Right lobe of liver (tissue), 6 donors: Measurements from ENCODE around the gene NAA20. TPM values are rescaled to one million over a fixed set of nuclear protein-coding genes. Genes with fewer than 3 reads are reported as not detected.

Experiments used
- ATAC-seq, 4 donors: fragments of 200-7000 bp; cut with Tn5 transposase; one replicate each; pipeline ENCODE4 v1.9.1; 2020; ENCODE audit warnings: mild to moderate bottlenecking in 4 of 4, moderate library complexity in 4 of 4
- DNase-seq, 3 donors: peaks; one replicate each; pipeline ENCODE4 v3.0.0-alpha.2; 2020
- H3K27ac ChIP-seq, 3 donors: fragments of 200-600 bp; one replicate each; pipeline ENCODE4 v1.8.0; 2022
- H3K27me3 ChIP-seq, 2 donors: fragments of 200-600 bp; one replicate each; pipeline ENCODE4 v1.8.0; 2022
- H3K36me3 ChIP-seq, 4 donors: fragments of 200-600 bp; sonication (generic) in 1 of 4; one replicate each; pipeline versions ENCODE4 v1.5.1 to v1.8.0; 2017 to 2022; ENCODE audit warnings: control low read depth in 1 of 4
- H3K4me1 ChIP-seq, 4 donors: fragments of 200-600 bp; sonication (generic) in 1 of 4; one replicate each; pipeline versions ENCODE4 v1.5.1 to v1.8.0; 2017 to 2022; ENCODE audit warnings: control low read depth in 1 of 4
- H3K4me3 ChIP-seq, 3 donors: fragments of 200-600 bp; one replicate each; pipeline ENCODE4 v1.8.0; 2022
- H3K9me3 ChIP-seq, 4 donors: fragments of 200-600 bp; sonication (generic) in 1 of 4; one replicate each; pipeline versions ENCODE4 v1.5.1 to v1.8.0; 2017 to 2022; ENCODE audit warnings: control low read depth in 1 of 4
- CTCF ChIP-seq, 4 donors: fragments of 200-600 bp in 3 of 4; fragments of 450-650 bp in 1 of 4; IDR thresholded peaks; one replicate each; pipeline versions ENCODE4 v1.5.1 to v1.8.0; 2016 to 2022; ENCODE audit warnings: antibody characterized with exemption in 4 of 4, mild to moderate bottlenecking in 2 of 4
- POLR2A ChIP-seq: fragments of 450-650 bp; IDR thresholded peaks from one replicate; pipeline ENCODE4 v1.6.1; 2017; ENCODE audit warnings: antibody characterized with exemption, mild to moderate bottlenecking
- WGBS: methylation state at CpG from one replicate; pipeline ENCODE4 v1.1.6; 2018; ENCODE audit warnings: low coverage, low lambda C conversion rate; ENCODE audit not compliant: insufficient coverage; ENCODE audit errors: missing lambda C conversion rate; 5-methylcytosine and 5-hydroxymethylcytosine counted together
- intact Hi-C, 2 donors: fragments of 100-400 bp; cut with DNase I; formaldehyde crosslinking; loops; one replicate each; pipeline versions ENCODE4 v1.11.2 to v1.14.1; 2022
- long read RNA-seq: library from polyadenylated mRNA; unstranded; transcript quantifications from one replicate; pipeline ENCODE4 v2.0.0, GENCODE V29; 2019
- total RNA-seq, 6 experiments: library from RNA; depleted of rRNA in 2 of 6; stranded (reverse); fragments of >200 nt in 2 of 6; fragmentation: NEBNext Ultra II Directional in 3 of 6; extraction: Animal tissue kit (Norgen Biotek cat#: 25700) in 3 of 6; gene quantifications; one replicate each; pipeline versions ENCODE4 v1.1.0 to v1.2.4, GENCODE V29; 2016 to 2023
- donor health status: DM: no; HTN: yes; CAD: no.
- donor health status: DM: no; HTN: no; CAD: no.
- donor health status: DM: no; HTN: no; CAD: no.
- donor health status: DM: no; HTN: yes; CAD: no.
- donor health status: DM: no; HTN: yes; CAD: no.

Gene NAA20
- 10 to 100 TPM; 34.0 to 48.0 (median 41.7) TPM for total RNA-seq
- long read RNA-seq, transcript NAA20-202 (6 exons, 1,260 nt): major isoform, 15 of 17 reads
- long read RNA-seq, partial matches to known transcripts: 0 of 17 reads
- long read RNA-seq, other reads (novel, unspliced or antisense): 2 of 17 reads

DNA sequence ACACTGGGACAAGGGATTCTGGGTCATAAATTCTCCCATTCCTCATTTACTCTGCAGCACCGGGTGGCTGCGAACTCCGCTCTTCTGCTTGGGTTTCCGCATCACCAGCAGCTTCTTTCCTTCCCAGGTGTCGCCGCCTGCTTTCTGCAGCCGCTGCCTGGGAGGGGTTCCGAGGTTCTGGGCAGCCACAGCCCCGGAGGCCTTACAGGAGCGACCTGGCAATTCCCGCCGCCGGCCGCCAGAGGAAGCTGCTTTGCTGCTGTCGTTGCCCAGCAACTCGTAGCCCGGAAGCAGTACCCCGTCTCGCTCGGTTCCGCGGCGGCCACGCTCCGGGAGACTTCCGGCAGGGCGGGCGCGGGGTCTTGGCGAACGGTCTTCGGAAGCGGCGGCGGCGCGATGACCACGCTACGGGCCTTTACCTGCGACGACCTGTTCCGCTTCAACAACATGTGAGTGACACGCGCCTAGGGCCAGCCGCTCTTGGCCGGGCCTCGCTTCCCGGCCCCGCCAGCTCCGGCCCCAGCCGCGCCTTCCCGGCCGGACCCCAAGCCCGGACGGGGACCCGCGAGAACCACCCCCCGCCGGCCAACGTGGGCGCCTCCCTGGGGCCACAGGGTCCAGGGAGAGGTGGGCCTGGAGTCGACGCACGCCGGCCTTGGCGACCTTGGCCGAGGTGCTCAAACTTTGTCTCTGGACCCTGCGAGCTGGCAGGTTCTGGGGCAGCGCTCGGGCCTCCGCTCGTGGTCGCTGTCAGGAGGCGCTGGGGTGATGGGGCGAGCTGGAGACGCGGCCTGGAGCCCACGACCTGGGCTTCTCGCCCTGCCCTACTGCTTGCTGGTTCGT is at the start of gene NAA20:
Gene NAA20 (plus strand): TSS at position 362 of the 843 bp plus-strand sequence. CDS start 35 bp downstream, at position 397.
- Histone ChIP-seq H3K36me3 (peaks cover 0 to 4% (median 0%) of the 10 kb centered on the region in 4 donors), H3K4me3 (peak within 1 kb of the TSS; percentile 84 to 99 (median 91)), H3K9me3 (no peaks in the 10 kb centered on the region), H3K27ac (peak within 1 kb of the TSS; percentile 52 to 60 (median 56)), H3K27me3 (no peaks in the 10 kb centered on the region), H3K4me1 (peaks cover 0 to 23% (median 11%) of the 10 kb centered on the region in 4 donors)
- peak; percentile 95 to 97 (median 96) for DNase-seq
- TF ChIP-seq CTCF (IDR thresholded peaks at IDR 0.05) (peak; percentile 70 to 87 (median 74)), POLR2A (peak; percentile 44)
- ATAC-seq: peak; percentile 99
- WGBS: 0% methylated on average over 1 of the region's 81 CpGs
- intact Hi-C loops: no loop called here

- Histone ChIP-seq H3K4me1 (peaks cover 2 to 33% (median 19%) of the 10 kb centered on the region in 4 donors), H3K4me3 (no peak overlapping the region), H3K27ac (no peak overlapping the region), H3K36me3 (peaks cover 0 to 3% (median 0%) of the 10 kb centered on the region in 4 donors), H3K9me3 (no peaks in the 10 kb centered on the region), H3K27me3 (no peaks in the 10 kb centered on the region)
- intact Hi-C loops: no loop called here
- no peak for TF ChIP-seq POLR2A
- TF ChIP-seq CTCF (IDR thresholded peaks at IDR 0.05): no peak
- WGBS: 37% methylated on average over 5 of the region's 5 CpGs
- peak in 3 of 4 donors; percentile 4 to 63 (median 52) for ATAC-seq
- DNase-seq: no peak
Measured at GRCh38 chr20:19967445-19967844, 49.7 kb upstream of the NAA20 start.

DNA sequence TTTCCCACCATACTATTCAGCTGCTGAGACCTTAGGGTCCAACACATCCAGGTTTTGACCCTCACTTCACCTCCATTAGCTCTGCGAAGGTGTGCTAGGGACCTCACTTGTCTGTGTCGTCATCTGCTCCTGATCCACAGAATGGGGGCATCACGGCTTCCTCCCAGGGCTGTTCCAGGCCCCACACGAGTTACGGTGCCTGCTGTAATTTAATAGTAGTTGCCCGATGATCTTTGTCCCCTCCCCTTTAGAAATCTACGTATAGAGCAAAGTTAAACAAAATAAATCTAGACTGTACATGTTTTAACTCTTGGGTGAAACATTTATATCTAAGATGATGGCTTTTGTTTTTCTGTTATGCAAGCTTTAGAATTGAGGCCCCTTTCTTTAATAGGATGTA is 49.1 kb upstream of the NAA20 start:
- intact Hi-C loops: no loop called here
- DNase-seq (no peak), ATAC-seq (no peak)
- H3K4me3 ChIP-seq: no peak overlapping the region
- H3K36me3 ChIP-seq: peaks cover 0 to 5% (median 0%) of the 10 kb centered on the region in 4 donors
- no peak overlapping the region for H3K27ac ChIP-seq
- H3K27me3 ChIP-seq: no peaks in the 10 kb centered on the region
- H3K9me3 ChIP-seq: no peaks in the 10 kb centered on the region
- peaks cover 2 to 33% (median 19%) of the 10 kb centered on the region in 4 donors for H3K4me1 ChIP-seq
- TF ChIP-seq POLR2A (no peak), CTCF (IDR thresholded peaks at IDR 0.05) (no peak)
- WGBS: 94% methylated on average over 7 of the region's 7 CpGs

DNA sequence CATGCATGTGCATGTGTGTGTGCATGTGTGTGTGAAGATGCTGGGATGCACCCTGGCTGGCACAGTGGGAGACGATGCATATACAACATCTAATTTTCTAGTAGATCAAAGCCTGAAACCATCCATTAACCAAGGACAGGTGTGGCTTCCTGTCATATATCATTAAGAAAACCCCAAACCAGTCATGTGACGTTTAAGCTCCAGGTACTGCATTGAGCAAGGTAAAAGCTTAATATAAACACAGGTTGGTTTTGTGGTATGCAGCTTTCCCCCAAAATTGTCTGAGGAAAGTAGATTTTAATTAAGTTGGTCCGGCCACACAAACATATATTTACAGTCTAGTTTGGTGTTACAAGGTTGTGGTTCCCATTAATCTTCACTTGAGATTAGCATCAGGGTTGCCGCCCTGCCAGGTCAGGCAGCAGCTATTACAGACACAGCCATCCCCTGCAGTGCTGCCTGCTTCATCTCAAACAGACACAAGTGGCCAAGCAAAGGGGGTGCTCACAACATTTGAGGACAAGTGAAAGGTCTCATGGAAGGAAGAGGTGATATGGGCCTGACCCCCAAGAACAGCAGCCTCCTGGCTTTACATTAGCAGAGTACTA is 48.6 kb upstream of the NAA20 start:
- H3K4me1 ChIP-seq: peaks cover 2 to 34% (median 19%) of the 10 kb centered on the region in 4 donors
- peaks cover 0 to 5% (median 0%) of the 10 kb centered on the region in 4 donors for H3K36me3 ChIP-seq
- no peaks in the 10 kb centered on the region for H3K27me3 ChIP-seq
- DNase-seq (no peak), ATAC-seq (no peak)
- intact Hi-C loops: no loop called here
- no peak overlapping the region for H3K4me3 ChIP-seq
- WGBS: 81% methylated on average over 4 of the region's 4 CpGs
- TF ChIP-seq POLR2A (no peak), CTCF (IDR thresholded peaks at IDR 0.05) (no peak)
- H3K9me3 ChIP-seq: no peaks in the 10 kb centered on the region
- no peak overlapping the region for H3K27ac ChIP-seq
